Sigmoid colon (tissue), 4 donors: Measurements from ENCODE around the gene PGAM2.
"Not testable (repeated sequence)": the region's sequence is repeated elsewhere in the genome, so short reads cannot be mapped to it uniquely, and the experiment has no call there.

ENCODE experiments used
- CTCF ChIP-seq, 4 experiments: fragments of 450-650 bp in 3 of 4; fragments of 200-600 bp in 1 of 4; IDR thresholded peaks; one replicate each; pipeline ENCODE4 v1.5.1; 2016 to 2019; ENCODE audit warnings: antibody characterized with exemption in 4 of 4, mild to moderate bottlenecking in 3 of 4, moderate library complexity in 2 of 4
- EP300 ChIP-seq, 4 donors: sonication (generic); formaldehyde crosslinking; IDR thresholded peaks; one replicate each; pipeline ENCODE4 v1.6.1; 2017; ENCODE audit warnings: antibody characterized with exemption in 4 of 4
- POLR2A ChIP-seq, 2 donors: fragments of 450-650 bp; IDR thresholded peaks; one replicate each; pipeline ENCODE4 v1.6.1; 2016; ENCODE audit warnings: antibody characterized with exemption in 2 of 2, mild to moderate bottlenecking in 2 of 2, moderate library complexity in 2 of 2
- POLR2AphosphoS5 ChIP-seq, 4 donors: sonication (generic); formaldehyde crosslinking; IDR thresholded peaks; one replicate each; pipeline ENCODE4 v1.6.1; 2017; ENCODE audit warnings: antibody characterized with exemption in 4 of 4

- TF ChIP-seq CTCF, POLR2A, POLR2AphosphoS5, EP300 (IDR thresholded peaks at IDR 0.05): not testable (repeated sequence)
Measured at GRCh38 chr7:44038553-44038952, 26.8 kb downstream of the PGAM2 start.
